ENCODE measurements around the gene MASP1.
"Not testable (repeated sequence)": the region's sequence is repeated elsewhere in the genome, so short reads cannot be mapped to it uniquely, and the experiment has no call there.

Gene MASP1

DNA sequence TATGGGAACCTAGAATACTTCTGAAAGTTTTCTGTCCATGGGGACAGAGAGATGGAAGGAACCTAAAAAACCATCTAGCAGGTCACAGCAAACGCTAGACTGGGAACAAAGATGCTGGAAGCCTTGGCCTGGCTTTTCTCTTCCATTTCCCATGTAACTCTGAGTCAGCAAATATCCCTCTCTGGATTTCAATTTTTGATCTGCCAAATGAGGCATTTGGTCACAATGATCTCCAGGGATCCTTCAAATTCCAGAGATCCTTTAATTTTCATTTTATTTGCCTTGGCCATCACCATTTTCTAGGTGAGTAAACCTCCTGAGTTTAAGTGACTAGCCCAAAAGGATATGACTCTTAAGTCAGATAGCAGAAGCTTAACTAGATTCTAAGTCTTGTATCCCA, 54.6 kb downstream of the MASP1 start:
- no peak overlapping the region for H3K4me3 ChIP-seq (ENCODE audit: low read depth, low read length)

DNA sequence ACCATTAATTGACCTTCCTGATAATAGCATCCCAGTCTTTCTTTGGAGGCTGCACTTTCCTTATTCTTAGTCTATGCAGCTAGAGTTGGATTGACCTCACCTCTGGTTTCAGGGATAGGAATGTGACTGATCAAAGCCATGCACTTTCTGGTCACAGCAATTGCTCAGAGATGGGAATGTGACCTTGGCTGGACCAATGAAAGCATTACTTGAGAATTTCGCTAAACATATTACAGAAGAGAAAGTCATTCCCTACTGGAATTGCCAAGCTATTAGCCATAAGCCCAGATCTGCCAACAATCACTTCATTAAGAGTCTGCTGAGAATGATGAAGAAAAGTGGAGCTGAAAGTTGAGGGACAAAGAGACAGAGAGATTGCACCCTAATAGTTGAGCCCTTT, 61.5 kb downstream of the MASP1 start:
- no peak overlapping the region for H3K4me3 ChIP-seq (ENCODE audit: low read depth, low read length)

DNA sequence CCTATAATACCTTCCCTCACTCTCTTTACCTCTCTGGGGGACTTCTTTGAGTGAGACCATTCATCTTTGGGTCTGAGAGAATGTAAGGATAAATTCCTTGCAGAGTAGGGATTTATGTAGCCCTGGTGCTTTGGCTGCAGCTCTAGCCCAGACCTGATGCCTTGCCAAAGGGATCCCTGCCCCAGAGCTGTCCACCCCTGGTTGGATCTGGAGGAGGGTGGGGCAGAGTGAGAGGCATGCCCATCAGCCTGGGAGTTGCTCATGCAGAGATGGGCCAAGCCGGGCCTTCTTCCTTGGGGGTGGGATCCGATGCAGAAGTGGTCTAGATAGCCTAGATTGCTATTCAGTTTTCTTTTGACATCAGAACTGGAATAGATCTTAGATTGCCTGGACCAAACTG, 62.8 kb downstream of the MASP1 start:
- H3K4me3 ChIP-seq (ENCODE audit: low read depth, low read length): no peak overlapping the region

DNA sequence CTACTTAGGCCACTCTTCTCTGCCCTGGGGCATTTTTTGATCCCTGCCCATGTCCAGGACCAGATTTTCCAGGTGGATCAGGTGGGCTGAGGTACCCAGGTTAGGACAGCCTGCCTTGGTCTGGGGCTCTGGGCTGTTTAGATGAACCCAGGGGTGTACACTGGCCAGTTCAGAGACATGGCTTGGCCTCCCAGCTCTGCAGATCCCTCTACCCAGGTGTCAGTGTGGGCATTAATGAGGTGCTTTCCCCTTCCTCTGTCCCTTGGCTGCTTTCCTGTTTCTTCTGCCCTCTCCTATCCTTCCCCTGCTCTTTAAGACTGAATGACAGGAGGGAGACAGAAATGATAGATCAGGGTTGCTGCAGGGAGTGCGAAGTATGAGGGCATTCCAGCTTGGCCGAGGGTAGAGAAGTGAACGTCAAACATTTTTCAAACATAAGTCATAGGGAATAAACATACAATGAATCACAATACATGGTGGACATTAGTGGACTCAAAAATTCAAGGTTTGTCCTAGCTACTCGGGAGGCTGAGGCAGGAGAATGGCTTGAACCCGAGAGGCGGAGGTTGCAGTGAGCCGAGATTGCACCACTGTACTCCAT, 63.8 kb downstream of the MASP1 start:
- H3K4me3 ChIP-seq (ENCODE audit: low read depth, low read length): no peak overlapping the region

DNA sequence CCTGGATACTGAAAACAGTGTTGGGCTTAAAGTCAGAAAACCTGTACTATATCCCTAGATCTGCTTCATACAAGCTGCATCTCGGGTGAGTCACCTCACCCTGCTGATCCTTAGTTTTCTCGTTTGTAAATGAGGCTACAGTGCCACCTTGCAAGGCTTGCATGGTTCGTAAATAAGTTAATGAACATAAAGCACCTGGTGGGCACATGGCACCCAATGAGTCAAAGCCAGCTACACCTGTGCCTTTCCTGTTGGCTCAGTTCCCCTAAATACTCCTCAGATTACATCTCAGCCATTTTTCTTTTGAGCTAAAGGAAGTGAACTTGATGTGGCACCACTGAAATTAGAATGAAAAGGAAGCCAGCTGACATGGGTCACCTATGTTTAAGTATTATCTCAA, 67.7 kb downstream of the MASP1 start:
- H3K4me3 ChIP-seq (ENCODE audit: low read depth, low read length): no peak overlapping the region

DNA sequence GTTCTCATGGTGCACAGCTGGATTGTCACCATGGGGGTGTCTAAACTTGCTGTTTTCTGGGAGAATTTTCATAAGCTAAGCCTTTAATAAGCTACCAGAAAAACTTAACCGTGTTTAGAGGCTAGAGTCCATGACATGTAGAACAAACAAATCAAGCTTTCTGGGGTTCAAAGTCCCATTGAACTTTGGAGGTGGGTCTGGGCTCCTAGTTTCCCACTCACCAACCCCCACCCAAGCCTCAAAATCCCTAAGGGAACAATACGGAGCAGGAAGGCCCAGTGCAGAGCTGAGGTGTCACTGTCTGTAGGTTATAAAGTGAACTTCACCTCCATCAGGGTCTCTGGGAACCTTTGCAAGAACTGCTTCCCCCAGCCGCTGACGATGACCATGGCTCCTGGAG, 68.7 kb downstream of the MASP1 start:
- H3K4me3 ChIP-seq (ENCODE audit: low read depth, low read length): no peak overlapping the region

DNA sequence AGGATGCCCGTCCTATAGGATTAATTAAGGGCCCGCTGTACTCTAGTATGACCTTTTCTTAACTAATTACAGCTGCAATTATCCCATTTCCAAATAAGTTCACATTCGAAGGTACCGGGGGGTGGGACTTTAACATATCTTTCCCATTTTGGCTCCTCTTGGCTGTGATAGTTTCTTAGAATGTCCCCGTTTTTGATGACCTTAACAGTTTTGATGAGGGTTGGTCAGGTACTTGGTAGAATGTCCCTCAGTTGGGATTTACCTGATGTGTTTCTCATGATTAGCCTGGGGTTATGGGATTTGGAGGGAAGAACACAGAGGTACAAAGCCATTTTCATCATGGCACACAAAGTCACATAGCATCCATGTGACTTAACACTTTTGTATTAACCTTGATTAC, 76.1 kb downstream of the MASP1 start:
- no peak overlapping the region for H3K4me3 ChIP-seq (ENCODE audit: low read depth, low read length)

DNA sequence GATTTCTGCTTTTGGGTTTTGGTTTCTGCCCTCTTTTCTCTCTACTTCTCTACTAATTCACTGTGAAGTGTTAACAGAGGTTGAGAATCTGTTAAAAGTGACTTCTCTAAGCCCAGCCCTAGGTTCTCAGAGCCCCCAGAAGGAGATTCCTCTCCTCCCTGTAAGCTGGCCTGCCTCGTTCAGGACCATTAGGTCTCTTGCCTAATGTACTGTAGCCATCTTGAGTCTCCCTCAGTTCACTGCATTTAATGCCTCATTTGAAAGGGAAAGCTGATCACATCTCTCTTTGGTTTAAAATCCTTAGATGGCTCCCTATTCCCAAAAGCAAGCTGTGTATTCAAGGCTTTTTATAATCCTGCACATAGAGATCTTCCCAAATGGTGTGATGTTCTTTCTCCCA, 77.9 kb downstream of the MASP1 start:
- no peak overlapping the region for H3K4me3 ChIP-seq (ENCODE audit: low read depth, low read length)

DNA sequence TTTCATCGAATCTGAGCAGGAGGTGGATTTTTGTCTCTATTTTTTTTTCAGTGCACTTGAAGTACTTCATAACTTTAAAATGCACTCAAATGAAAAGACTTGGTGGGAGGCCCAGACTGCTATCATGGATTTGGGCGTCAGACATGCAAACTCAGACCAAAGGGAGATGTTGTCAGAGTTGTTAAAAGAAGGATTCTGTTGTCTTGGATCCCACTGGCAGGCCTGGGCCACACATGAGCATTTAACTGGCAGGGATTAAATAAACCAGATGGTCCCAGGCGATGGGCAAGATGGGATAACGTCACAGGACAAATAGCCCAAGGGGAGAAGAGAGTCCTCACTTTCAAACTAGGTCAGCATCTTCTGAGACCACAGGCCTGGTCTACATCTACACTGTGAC, 78.8 kb downstream of the MASP1 start:
- no peak overlapping the region for H3K4me3 ChIP-seq (ENCODE audit: low read depth, low read length)

DNA sequence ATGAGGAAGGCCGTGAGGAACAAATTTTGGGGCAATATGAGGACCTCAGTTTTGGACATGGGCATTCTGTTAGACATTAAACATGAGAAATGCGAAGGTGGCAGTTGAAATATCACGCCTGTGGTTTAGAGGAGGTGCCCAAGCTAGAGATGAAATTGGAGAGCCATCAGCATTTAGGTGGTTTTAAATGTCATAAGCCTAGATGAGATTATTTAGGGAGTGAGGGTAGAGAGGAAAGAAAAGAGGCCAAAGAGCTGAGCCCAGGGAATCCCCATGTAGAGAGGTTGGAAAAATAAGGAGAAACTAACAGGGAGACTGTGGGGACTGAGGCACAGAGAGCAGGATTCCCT, 79.4 kb downstream of the MASP1 start:
- H3K4me3 ChIP-seq (ENCODE audit: low read depth, low read length): no peak overlapping the region

DNA sequence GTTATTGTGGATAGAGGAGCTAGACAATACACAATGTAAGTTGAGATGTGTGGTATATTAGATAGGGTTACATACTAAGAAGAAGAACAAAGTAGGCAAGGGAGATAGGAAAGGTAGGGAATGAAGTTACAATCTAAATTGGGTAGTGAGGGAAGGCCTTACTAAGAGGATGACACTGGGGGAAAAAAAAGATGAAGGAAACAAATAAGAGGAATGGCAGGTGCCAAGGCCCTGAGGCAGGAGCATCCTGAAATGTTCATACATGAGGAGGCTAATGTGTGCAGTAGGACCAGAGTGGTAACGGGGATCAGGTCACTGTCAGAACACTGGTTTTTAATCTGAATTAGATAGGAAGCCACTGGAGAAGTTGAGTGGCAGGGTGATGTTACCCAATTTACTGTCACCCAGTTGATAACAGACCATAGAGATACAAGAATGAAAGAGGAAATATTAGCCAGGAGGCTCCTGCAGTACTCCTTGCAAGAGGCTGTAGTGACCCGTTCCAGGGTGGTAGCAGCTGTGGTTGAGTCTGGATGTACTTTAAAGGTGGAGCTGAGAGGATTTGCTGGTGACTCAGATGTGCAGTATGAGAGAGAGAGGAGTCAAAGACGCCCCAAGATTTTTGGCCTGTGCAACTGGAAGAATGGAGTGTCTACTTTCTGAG, 79.9 kb downstream of the MASP1 start:
- no peak overlapping the region for H3K4me3 ChIP-seq (ENCODE audit: low read depth, low read length)

DNA sequence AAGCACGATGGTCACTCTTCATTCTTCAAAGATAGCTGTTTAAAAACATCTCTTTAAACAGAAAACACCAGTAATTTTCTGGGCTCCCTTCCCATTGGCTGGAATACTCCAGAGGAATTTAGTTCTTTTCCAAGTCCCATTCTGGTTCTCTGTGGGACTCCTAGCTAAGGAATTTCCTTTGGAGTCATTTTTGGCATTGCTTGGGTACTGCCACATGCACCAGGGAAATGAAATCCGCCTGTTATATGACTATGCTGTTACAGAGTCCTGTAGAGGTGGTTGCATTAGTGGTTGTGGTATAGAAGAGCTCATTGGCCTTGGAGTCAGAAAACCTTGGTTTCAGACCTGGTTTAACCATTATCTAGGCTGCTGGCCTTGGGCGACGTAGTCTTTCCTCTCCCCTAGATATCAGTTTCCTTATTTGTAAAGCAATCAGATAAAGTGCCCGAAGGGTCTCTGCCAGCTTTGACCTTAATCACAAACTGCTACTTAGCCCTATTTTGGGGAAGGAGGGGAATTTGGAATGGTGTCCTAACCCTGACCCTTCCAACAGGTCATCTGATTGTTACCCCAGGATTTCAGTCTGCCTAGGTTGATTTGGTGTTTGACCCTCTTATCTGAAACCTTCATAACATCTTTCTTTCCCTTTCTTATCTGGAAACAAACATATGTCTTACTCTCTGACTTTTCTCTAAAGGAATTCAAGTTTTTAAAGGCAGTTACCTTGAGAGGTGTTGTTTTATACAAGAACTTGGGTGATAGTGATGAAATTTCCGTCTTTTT, 80.8 kb downstream of the MASP1 start:
- no peak overlapping the region for H3K4me3 ChIP-seq (ENCODE audit: low read depth, low read length)

DNA sequence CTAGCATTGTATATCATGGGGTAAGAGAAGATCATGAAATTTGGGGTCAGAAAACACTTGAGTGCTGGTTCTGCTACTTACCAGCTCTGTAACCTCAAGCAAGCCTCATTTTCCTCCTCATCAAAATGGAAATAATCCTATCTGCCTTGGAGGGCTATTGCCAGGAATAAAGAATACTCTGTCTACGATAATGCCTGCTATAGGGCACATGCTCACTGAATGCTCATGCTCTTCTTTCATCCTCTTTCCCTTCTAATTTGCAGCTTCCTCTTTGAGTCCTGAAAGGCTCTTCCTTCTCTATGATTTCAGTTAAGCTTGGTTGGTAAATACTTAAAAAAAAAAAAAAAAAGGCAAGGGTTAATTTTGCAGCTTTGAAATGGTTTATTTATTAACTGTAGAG, 81.4 kb downstream of the MASP1 start:
- no peak overlapping the region for H3K4me3 ChIP-seq (ENCODE audit: low read depth, low read length)

DNA sequence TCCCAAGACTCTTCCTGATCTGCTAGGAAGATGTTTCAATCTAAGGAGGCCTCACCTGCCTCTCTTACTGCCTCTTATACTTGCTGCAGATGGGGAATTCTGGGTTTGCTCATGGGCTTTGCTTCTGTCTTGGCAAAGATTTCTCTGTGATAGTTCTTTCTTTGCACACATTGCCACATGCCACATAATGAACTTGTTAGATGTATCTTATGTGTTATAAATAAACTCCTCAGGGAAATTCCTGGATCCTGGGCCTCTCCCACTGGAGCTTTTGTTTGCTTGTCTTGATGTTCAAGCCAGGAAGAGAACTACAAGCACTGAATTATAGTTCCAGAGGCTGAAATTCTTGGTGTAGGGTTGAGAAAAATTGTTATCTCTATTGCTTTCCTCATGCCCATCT, 82.0 kb downstream of the MASP1 start:
- H3K4me3 ChIP-seq (ENCODE audit: low read depth, low read length): no peak overlapping the region

DNA sequence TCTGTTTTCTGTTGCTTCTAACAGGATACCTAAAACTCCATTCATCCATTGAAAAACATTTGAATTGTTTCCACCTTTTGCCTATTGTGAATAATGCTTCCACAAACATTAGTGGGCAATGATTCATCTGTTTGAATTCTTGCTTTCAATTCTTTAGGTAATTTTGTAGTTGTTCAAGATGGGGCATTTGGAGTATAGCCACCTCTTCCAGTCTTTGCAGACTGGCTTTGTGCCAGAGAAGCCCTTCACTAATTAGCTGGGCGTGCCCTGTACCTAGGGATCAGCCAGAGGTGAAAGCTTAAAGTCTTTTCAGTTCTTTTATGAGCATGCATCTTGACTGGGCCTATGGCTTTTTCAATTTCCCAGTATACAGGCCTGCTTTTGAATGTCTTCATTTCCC, 83.4 kb downstream of the MASP1 start:
- H3K4me3 ChIP-seq (ENCODE audit: low read depth, low read length): no peak overlapping the region

DNA sequence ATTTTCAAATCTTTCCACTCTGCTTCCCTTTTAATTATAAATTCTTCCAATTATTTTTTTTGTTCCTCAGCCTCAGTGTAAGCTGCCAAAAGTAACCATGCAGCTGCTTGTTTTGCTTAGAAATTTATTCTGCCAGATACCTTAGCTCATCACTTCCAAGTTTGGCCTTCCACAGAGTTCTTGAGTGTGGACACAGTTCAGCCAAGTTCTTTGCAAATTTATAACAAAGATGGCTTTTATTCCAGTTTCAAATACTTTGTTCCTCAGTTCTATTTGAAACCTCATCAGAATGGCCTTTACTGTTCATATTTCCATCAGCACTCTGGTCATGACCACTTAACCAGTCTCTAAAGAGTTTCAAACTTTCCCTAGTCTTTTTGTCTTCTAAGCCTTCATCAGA, 83.9 kb downstream of the MASP1 start:
- no peak overlapping the region for H3K4me3 ChIP-seq (ENCODE audit: low read depth, low read length)

DNA sequence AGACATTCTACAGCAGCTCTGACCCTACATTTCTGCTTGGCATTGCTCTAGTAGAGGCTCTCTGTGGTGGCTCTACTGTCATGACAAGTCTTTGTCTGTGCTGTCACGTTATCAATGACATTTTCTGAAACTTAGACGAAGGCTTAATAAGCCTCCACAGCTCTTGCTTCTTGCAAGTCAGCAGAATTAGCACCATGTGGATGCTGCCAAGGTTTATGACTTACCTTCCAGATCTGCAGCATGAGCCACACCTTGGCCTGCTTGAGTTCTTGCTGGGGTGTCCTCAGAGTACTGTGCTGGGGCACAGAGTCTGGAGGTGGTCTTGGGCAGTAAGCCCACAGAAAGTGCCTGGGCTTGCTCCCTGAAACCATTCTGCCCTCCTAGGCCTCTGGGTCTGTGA, 84.5 kb downstream of the MASP1 start:
- no peak overlapping the region for H3K4me3 ChIP-seq (ENCODE audit: low read depth, low read length)

DNA sequence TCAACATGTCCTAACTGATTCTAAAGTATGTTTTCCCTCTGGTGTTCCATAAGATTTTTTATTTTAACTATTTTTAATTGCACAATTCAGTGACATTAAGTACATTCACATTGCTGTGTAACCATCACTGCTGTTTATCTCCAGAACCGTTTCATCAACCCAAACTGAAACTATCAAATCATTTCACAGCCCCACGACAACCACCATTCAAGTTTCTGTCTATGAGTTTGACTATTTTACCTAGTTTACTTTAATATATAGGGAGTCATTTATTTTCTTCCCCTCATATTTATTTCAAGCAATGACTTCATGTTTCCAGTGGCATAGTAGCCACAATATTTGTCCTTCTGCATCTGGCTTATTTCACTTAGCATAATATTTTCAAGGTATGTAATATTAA, 85.9 kb downstream of the MASP1 start:
- H3K4me3 ChIP-seq (ENCODE audit: low read depth, low read length): no peak overlapping the region

DNA sequence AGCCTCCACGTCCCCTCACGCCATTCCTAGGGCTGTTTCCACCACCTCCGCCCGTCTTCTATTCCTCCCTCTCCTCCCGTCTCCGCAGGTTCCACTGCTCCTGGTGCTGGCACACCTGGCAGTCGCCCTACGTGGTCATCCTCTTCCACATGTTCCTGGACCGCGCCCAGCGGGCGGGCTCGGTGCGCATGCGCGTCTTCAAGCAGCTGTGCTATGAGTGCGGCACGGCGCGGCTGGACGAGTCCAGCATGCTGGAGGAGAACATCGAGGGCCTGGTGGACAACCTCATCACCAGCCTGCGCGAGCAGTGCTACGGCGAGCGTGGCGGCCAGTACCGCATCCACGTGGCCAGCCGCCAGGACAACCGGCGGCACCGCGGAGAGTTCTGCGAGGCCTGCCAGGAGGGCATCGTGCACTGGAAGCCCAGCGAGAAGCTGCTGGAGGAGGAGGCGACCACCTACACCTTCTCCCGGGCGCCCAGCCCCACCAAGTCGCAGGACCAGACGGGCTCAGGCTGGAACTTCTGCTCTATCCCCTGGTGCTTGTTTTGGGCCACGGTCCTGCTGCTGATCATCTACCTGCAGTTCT, 92.0 kb downstream of the MASP1 start:
- H3K4me3 ChIP-seq (ENCODE audit: low read depth, low read length): not testable (repeated sequence)

DNA sequence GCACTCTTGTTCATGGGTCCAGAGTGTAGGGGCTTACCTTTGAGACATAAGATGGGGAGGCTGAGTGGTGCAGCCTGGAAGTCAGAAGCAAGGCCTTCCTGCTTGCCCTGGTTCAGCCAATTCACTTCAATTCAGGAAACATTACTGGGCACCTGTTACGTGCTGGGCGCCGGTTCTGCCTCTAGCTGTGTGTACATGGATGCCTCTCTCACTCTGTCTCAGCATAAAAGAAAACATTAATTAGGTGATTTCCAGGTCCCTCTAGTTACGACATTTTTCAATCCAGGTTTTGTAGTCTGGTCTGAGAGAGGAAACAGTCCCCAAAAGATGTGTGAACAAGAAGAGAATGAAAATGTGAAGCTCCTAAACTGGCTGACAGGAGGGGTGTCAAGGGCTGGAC, 93.0 kb downstream of the MASP1 start:
- H3K4me3 ChIP-seq (ENCODE audit: low read depth, low read length): no peak overlapping the region

DNA sequence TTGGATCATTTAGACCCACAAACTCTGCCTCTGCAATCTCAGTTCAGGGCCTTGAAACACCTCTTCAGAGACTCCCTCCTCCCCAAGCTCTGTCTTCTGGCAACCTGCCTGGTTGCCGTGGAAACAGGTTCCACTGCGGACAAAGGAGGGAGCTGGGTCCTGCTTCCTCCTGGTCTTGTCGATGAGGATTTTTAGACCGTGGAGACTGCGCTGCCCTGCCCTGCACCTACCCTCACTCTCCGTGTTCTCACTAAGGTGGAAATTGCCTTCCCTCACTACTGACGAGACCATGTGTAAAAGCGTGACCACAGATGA, 94.2 kb downstream of the MASP1 start, which contains the start of gene RTP1:
TSS of gene RTP1 (plus strand) at position 152 of the 315 bp plus-strand sequence. CDS start at position 182, 30 bp downstream.
- H3K4me3 ChIP-seq (ENCODE audit: low read depth, low read length): no peak within 1 kb of the TSS
